ENCODE measurements around the gene HPSE2.

GRCh38 chr10:99172950-99173349 lies 62.7 kb downstream of the HPSE2 start:
- no peak for TF ChIP-seq POLR2A (IDR thresholded peaks at IDR 0.05)
- TF ChIP-seq CTCF (IDR thresholded peaks at IDR 0.05) = no peak
